Smooth muscle cell (in vitro differentiated cells): ENCODE data around the gene TPST1. TPM values are rescaled to one million over a fixed set of nuclear protein-coding genes. Genes with fewer than 3 reads are reported as not detected.

ENCODE experiments used
- DNase-seq: peaks from one replicate; lab custom pipeline; 2025; ENCODE audit not compliant: unreplicated experiment; lab: John Stamatoyannopoulos, UW
- H2AFZ ChIP-seq: fragments of 200-600 bp; sonication (generic); 2 replicates; pipeline ENCODE4 v1.6.0; 2016; ENCODE audit warnings: antibody characterized with exemption, low read depth, mild to moderate bottlenecking
- H3F3A ChIP-seq: fragments of 200-600 bp; sonication (generic); 2 replicates; pipeline ENCODE4 v1.6.0; 2017; ENCODE audit warnings: antibody characterized with exemption, low read depth
- H3K27ac ChIP-seq: fragments of 200-600 bp; sonication (generic); 2 replicates; pipeline ENCODE4 v1.5.1; 2016; ENCODE audit warnings: low read depth, mild to moderate bottlenecking
- H3K27me3 ChIP-seq: fragments of 200-600 bp; sonication (generic); 2 replicates; pipeline ENCODE4 v1.6.1; 2016; ENCODE audit warnings: low read depth, mild to moderate bottlenecking
- H3K36me3 ChIP-seq: fragments of 200-600 bp; sonication (generic); 2 replicates; pipeline ENCODE4 v1.5.1; 2016; ENCODE audit warnings: low read depth
- H3K4me1 ChIP-seq: fragments of 200-600 bp; sonication (generic); 2 replicates; pipeline ENCODE4 v1.5.1; 2016; ENCODE audit warnings: low read depth
- H3K4me2 ChIP-seq: fragments of 200-600 bp; sonication (generic); 2 replicates; pipeline ENCODE4 v1.6.0; 2016; ENCODE audit warnings: mild to moderate bottlenecking
- H3K4me3 ChIP-seq: fragments of 200-600 bp; sonication (generic); 2 replicates; pipeline ENCODE4 v1.5.1; 2016; ENCODE audit warnings: mild to moderate bottlenecking
- H3K79me2 ChIP-seq: fragments of 200-600 bp; sonication (generic); 2 replicates; pipeline ENCODE4 v1.6.0; 2016; ENCODE audit warnings: low read depth, mild to moderate bottlenecking
- H3K9ac ChIP-seq: fragments of 200-600 bp; sonication (generic); 2 replicates; pipeline ENCODE4 v1.6.0; 2016; ENCODE audit warnings: low read depth
- H3K9me3 ChIP-seq: fragments of 200-600 bp; sonication (generic); replicated peaks from 2 replicates; pipeline ENCODE4 v1.5.1; 2016; ENCODE audit warnings: low read depth
- H4K20me1 ChIP-seq: fragments of 200-600 bp; sonication (generic); 2 replicates; pipeline ENCODE4 v1.6.0; 2016; ENCODE audit warnings: low read depth
- CTCF ChIP-seq: fragments of 200-600 bp; sonication (generic); IDR thresholded peaks from 2 replicates; pipeline ENCODE4 v1.5.1; 2017; ENCODE audit warnings: borderline replicate concordance, mild to moderate bottlenecking, antibody characterized with exemption; ENCODE audit not compliant: insufficient read depth, poor library complexity, severe bottlenecking
- WGBS: methylation state at CpG from one replicate; pipeline ENCODE4 v1.1.7; 2016; ENCODE audit warnings: low lambda C conversion rate; 5-methylcytosine and 5-hydroxymethylcytosine counted together
- polyA plus RNA-seq: library from polyadenylated mRNA; unstranded; fragments of >200 nt; fragmentation: Nextera tagmentation; extraction: Ambion mirVana; gene quantifications from 2 replicates; pipeline ENCODE4 v1.2.1, GENCODE V29; 2016
- total RNA-seq: library from RNA; depleted of rRNA; stranded (reverse); fragments of >200 nt; gene quantifications from 2 replicates; pipeline ENCODE4 v1.2.3, GENCODE V29; 2014

The TPST1 gene
- total and polyA plus RNA-seq, 2 experiments from 2014 or later = 133 to 139 TPM

DNA sequence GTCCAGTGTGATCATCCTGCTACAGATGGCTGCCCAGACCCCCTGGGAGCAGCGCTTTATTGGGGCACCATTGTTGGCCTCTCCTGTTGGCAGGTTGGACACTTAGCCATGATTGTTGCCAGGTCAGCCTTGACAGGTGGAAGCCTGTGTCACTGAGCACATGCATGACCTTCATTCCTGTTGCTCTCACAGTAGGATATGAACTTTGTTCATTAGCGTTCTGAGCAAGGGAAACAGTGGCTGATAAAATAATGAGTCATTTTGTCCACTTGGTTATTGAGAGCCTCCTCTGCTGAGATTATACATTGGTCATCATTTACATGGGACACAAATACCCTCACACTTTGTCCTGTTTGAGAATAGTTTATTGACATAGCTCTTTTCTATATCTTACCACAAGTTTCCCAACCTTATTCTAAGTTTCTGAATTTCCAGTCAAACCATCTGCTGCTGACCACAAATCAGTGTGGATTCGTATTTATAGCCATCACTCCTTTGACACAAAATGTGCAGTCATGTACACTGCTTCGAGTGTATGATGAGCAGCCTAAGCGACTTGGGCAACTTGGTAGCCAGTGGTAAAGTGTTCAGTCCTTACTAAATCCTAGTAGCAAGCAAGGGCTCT lies 102.6 kb downstream of the TPST1 start:
- Histone ChIP-seq H3K4me2 (peak overlapping the region; percentile 58), H4K20me1 (peaks cover 97% of the 10 kb centered on the region), H3K27me3 (no peaks in the 10 kb centered on the region), H3K79me2 (peaks cover 89% of the 10 kb centered on the region), H3K4me1 (peaks cover 45% of the 10 kb centered on the region), H3K9ac (no peak overlapping the region), H2AFZ (no peak overlapping the region), H3K9me3 (no peaks in the 10 kb centered on the region), H3K36me3 (no peaks in the 10 kb centered on the region), H3F3A (peaks cover 8% of the 10 kb centered on the region), H3K4me3 (no peak overlapping the region), H3K27ac (peak overlapping the region; percentile 73)
- no peak for DNase-seq
- TF ChIP-seq CTCF = no peak
- WGBS = 39% methylated on average over 5 of the region's 5 CpGs

GRCh38 chr7:66308411-66308810 lies 103.3 kb downstream of the TPST1 start:
- Histone ChIP-seq H3K4me3 (no peak overlapping the region), H3K36me3 (no peaks in the 10 kb centered on the region), H3K27me3 (no peaks in the 10 kb centered on the region), H2AFZ (no peak overlapping the region), H3K4me1 (peaks cover 40% of the 10 kb centered on the region), H3K27ac (peak overlapping the region; percentile 73), H3K9ac (no peak overlapping the region), H3K79me2 (peaks cover 89% of the 10 kb centered on the region), H3F3A (peaks cover 8% of the 10 kb centered on the region), H3K4me2 (peak overlapping the region; percentile 58), H3K9me3 (no peaks in the 10 kb centered on the region), H4K20me1 (peaks cover 95% of the 10 kb centered on the region)
- 67% methylated on average over 3 of the region's 3 CpGs for WGBS
- no peak for TF ChIP-seq CTCF
- DNase-seq = no peak

GRCh38 chr7:66310620-66311019 lies 105.5 kb downstream of the TPST1 start:
- no peak overlapping the region for H3K4me2 ChIP-seq
- peaks cover 8% of the 10 kb centered on the region for H3F3A ChIP-seq
- H2AFZ ChIP-seq = no peak overlapping the region
- peaks cover 89% of the 10 kb centered on the region for H3K79me2 ChIP-seq
- H3K4me1 ChIP-seq = peaks cover 21% of the 10 kb centered on the region
- H4K20me1 ChIP-seq = peaks cover 91% of the 10 kb centered on the region
- H3K27me3 ChIP-seq = no peaks in the 10 kb centered on the region
- WGBS = 96% methylated on average over 2 of the region's 2 CpGs
- no peak overlapping the region for H3K27ac ChIP-seq
- H3K9me3 ChIP-seq = no peaks in the 10 kb centered on the region
- H3K4me3 ChIP-seq = no peak overlapping the region
- TF ChIP-seq CTCF = no peak
- no peaks in the 10 kb centered on the region for H3K36me3 ChIP-seq
- no peak for DNase-seq
- H3K9ac ChIP-seq = no peak overlapping the region
